ENCODE measurements around the gene SEMA3E.

Gene SEMA3E

DNA sequence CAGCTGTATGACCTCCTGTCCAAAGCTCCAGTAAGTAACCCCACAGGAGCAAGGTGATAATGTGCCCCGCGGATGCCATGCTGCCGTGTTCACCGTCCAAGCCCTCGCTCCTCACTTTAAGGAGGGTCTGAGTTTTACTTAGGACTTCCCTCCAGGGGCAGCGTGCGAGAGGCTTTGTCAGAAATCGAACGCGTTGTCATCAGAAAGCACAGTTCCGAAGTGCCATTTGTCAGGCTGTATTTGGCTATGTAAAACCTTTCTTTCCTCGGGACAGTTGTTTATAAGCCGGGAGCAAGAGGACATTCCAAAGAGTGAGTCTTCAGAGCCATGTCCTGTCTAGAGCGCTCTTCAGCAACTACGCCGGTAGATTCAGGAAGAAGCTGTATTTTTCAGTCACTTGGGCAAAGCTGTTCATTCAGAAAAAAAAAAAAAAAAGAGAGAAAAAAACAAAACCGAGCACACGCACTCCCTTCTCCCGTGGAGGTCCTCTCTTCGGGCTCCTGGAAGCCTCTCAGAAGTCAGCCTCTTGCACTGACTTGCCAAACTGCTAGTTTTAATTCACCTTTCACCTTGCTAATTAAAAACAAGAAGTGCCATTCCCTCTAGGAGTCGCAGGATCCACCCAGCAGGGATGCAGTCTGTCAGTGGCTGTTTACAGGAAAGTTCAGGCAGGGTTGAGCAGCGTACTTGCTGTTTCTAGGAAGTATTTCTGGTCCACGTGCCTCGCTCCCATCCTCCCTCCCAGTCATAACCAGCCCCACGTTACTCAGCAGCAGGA, at the start of gene SEMA3E:
TSS of gene SEMA3E (minus strand) at position 676 of the 778 bp plus-strand sequence.
- H3K4me3 ChIP-seq (ENCODE audit: low read depth, low read length), result peak within 1 kb of the TSS; percentile 78
- H2AFZ ChIP-seq (ENCODE audit: low read length, unreplicated experiment), result peak within 1 kb of the TSS; percentile 84
- no peaks in the 10 kb centered on the region for H3K79me2 ChIP-seq (ENCODE audit: control insufficient read depth, insufficient read depth, low read length, unreplicated experiment)
- no peaks in the 10 kb centered on the region for H3K27me3 ChIP-seq (ENCODE audit: insufficient read depth, low read length)
- H3K4me1 ChIP-seq (ENCODE audit: control insufficient read depth, insufficient read depth, low read length, unreplicated experiment), result no peaks in the 10 kb centered on the region
- no peak within 1 kb of the TSS for H3K27ac ChIP-seq (ENCODE audit: low read depth, low read length)
- H3K36me3 ChIP-seq (ENCODE audit: insufficient read depth, low read length), result no peaks in the 10 kb centered on the region

GRCh38 chr7:83697804-83698530, 49.0 kb upstream of the SEMA3E start:
- H3K27ac ChIP-seq (ENCODE audit: low read depth, low read length), result no peak overlapping the region
- H3K4me1 ChIP-seq (ENCODE audit: control insufficient read depth, insufficient read depth, low read length, unreplicated experiment), result no peaks in the 10 kb centered on the region
- no peaks in the 10 kb centered on the region for H3K79me2 ChIP-seq (ENCODE audit: control insufficient read depth, insufficient read depth, low read length, unreplicated experiment)
- H3K4me3 ChIP-seq (ENCODE audit: low read depth, low read length), result no peak overlapping the region
- H3K36me3 ChIP-seq (ENCODE audit: insufficient read depth, low read length), result no peaks in the 10 kb centered on the region
- H2AFZ ChIP-seq (ENCODE audit: low read length, unreplicated experiment), result no peak overlapping the region
- no peaks in the 10 kb centered on the region for H3K27me3 ChIP-seq (ENCODE audit: insufficient read depth, low read length)

GRCh38 chr7:83696101-83696500, 47.2 kb upstream of the SEMA3E start:
- Histone ChIP-seq H3K4me1 (ENCODE audit: control insufficient read depth, insufficient read depth, low read length, unreplicated experiment) (no peaks in the 10 kb centered on the region), H3K36me3 (ENCODE audit: insufficient read depth, low read length) (no peaks in the 10 kb centered on the region), H3K4me3 (ENCODE audit: low read depth, low read length) (no peak overlapping the region), H2AFZ (ENCODE audit: low read length, unreplicated experiment) (no peak overlapping the region), H3K27me3 (ENCODE audit: insufficient read depth, low read length) (no peaks in the 10 kb centered on the region), H3K27ac (ENCODE audit: low read depth, low read length) (no peak overlapping the region), H3K79me2 (ENCODE audit: control insufficient read depth, insufficient read depth, low read length, unreplicated experiment) (no peaks in the 10 kb centered on the region)

DNA sequence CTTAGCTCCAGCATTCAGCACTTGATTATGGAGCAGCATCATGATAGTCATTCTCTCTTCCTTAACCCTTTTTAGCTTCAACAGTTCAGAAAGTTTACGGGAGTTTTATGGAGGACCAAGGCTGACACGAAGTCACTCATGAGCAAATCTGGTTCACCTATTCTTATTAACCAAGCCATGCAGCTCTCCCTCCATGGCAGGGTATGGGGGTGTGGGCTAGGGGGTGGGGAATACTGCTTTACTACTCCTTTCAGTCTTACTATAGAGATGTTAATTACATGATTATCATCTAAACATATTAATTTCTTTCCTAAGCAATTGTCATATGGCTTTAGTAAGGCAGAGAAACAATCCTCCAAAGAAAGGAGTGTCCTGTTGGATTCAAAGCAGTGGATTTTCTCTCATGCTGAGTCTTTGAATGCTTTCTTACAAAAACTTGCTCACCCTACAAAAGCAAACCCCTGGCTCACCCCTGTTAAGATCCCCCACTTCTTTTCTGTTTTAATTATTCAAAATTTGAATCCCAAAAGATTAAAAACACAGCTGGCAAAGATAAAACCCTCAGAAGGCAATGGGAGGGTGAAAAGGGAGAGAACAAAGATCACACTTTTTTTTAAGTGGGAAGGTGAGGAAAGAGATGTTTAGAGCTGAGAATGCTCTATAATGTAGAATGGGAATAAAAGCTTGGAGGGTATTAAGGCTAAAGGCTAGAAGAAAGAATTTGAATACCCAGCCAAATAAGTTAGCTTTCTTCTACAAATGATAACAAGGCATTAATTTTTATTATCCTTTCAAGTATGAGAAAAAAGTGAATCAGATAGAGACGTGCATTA, 46.4 kb upstream of the SEMA3E start:
- H2AFZ ChIP-seq (ENCODE audit: low read length, unreplicated experiment), result no peak overlapping the region
- no peak overlapping the region for H3K4me3 ChIP-seq (ENCODE audit: low read depth, low read length)
- H3K27me3 ChIP-seq (ENCODE audit: insufficient read depth, low read length), result no peaks in the 10 kb centered on the region
- H3K4me1 ChIP-seq (ENCODE audit: control insufficient read depth, insufficient read depth, low read length, unreplicated experiment), result no peaks in the 10 kb centered on the region
- no peaks in the 10 kb centered on the region for H3K79me2 ChIP-seq (ENCODE audit: control insufficient read depth, insufficient read depth, low read length, unreplicated experiment)
- no peaks in the 10 kb centered on the region for H3K36me3 ChIP-seq (ENCODE audit: insufficient read depth, low read length)
- no peak overlapping the region for H3K27ac ChIP-seq (ENCODE audit: low read depth, low read length)

DNA sequence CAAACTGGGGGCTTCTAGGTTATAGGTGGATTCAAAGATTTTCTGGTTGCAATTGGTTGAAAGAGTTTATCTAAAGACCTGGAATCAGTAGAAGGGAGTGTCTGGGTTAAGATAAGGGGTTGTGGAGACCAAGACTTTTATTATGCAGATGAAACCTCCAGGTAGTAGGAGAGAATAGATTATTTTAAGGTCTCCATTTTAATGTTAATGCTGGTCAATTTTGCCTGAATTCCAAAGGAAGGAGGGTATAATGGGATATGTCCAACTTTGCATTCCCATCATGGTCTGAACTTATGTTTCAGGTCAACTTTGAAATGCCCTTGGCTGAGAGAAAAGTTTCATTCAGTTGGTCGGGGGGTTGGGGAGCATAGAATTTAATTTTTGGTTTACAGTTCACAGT, 44.3 kb upstream of the SEMA3E start:
- Histone ChIP-seq H3K4me3 (ENCODE audit: low read depth, low read length) (no peak overlapping the region), H3K79me2 (ENCODE audit: control insufficient read depth, insufficient read depth, low read length, unreplicated experiment) (no peaks in the 10 kb centered on the region), H2AFZ (ENCODE audit: low read length, unreplicated experiment) (no peak overlapping the region), H3K36me3 (ENCODE audit: insufficient read depth, low read length) (no peaks in the 10 kb centered on the region), H3K27me3 (ENCODE audit: insufficient read depth, low read length) (no peaks in the 10 kb centered on the region), H3K27ac (ENCODE audit: low read depth, low read length) (no peak overlapping the region), H3K4me1 (ENCODE audit: control insufficient read depth, insufficient read depth, low read length, unreplicated experiment) (no peaks in the 10 kb centered on the region)

DNA sequence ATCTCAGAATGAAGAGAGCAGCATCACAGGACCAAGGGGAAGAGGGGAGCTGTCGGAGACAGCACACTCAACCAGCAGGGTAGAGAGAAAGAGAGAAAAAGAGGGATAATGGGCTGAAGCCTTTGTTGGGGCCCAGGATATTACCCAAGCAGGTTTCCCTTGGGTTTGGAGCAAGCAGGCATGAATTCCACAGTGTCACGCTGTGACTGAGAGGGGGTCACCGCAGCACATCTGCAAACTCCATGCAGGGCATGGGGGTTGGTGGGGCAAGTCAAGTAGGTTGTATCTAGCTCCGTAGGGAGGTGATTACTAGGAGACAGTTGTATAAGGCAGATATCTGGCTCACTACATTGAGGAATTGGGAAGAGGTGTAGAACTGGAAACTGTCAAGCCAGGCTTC, 42.2 kb upstream of the SEMA3E start:
- Histone ChIP-seq H3K4me1 (ENCODE audit: control insufficient read depth, insufficient read depth, low read length, unreplicated experiment) (no peaks in the 10 kb centered on the region), H3K27ac (ENCODE audit: low read depth, low read length) (no peak overlapping the region)

DNA sequence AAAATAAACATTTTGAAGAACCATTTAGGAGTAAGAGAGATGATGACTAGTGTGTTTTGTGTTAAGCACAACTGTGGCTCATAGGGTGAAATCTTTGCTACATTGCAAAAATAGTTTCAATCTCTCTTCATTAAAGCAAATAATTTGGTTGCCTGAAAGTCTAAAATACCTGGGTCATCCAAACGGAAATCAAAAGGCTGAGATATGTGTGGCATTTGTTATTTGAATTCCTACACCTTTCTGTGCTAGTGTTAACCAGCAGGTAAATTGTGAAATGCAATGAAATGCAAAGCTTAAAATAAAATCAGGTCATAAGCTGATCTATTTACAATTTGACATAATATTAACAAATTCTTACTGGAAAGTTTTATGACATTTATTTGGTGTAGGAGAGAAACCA, 40.9 kb upstream of the SEMA3E start:
- H3K27ac ChIP-seq (ENCODE audit: low read depth, low read length), result no peak overlapping the region
- H3K27me3 ChIP-seq (ENCODE audit: insufficient read depth, low read length), result no peaks in the 10 kb centered on the region
- H2AFZ ChIP-seq (ENCODE audit: low read length, unreplicated experiment), result no peak overlapping the region
- H3K79me2 ChIP-seq (ENCODE audit: control insufficient read depth, insufficient read depth, low read length, unreplicated experiment), result no peaks in the 10 kb centered on the region
- H3K4me3 ChIP-seq (ENCODE audit: low read depth, low read length), result no peak overlapping the region
- no peaks in the 10 kb centered on the region for H3K4me1 ChIP-seq (ENCODE audit: control insufficient read depth, insufficient read depth, low read length, unreplicated experiment)
- no peaks in the 10 kb centered on the region for H3K36me3 ChIP-seq (ENCODE audit: insufficient read depth, low read length)

More for the DNA sequence above, 42.2 kb upstream of the SEMA3E start:
- Histone ChIP-seq H3K27me3 (ENCODE audit: insufficient read depth, low read length) (no peaks in the 10 kb centered on the region), H3K79me2 (ENCODE audit: control insufficient read depth, insufficient read depth, low read length, unreplicated experiment) (no peaks in the 10 kb centered on the region), H3K4me3 (ENCODE audit: low read depth, low read length) (no peak overlapping the region), H3K36me3 (ENCODE audit: insufficient read depth, low read length) (no peaks in the 10 kb centered on the region), H2AFZ (ENCODE audit: low read length, unreplicated experiment) (no peak overlapping the region)

DNA sequence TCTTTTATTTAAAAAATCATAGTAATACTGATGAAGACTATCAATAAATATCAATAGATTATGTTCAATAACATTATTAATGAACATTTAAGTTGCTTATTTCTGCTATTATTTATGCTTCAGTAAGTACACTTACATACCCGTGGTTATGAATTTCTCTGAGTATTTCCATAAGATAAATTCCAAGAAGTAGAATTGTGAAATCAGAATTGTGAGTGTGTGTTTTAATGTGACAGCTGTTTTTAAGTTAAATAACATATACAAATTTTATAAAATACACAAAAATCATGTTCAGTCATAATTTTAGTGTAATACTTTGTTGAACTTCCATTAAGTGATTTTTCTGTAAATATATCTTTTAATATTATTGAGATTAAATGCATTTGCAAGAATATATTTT, 37.5 kb upstream of the SEMA3E start:
- no peaks in the 10 kb centered on the region for H3K27me3 ChIP-seq (ENCODE audit: insufficient read depth, low read length)
- no peaks in the 10 kb centered on the region for H3K79me2 ChIP-seq (ENCODE audit: control insufficient read depth, insufficient read depth, low read length, unreplicated experiment)
- H3K27ac ChIP-seq (ENCODE audit: low read depth, low read length), result no peak overlapping the region
- no peaks in the 10 kb centered on the region for H3K36me3 ChIP-seq (ENCODE audit: insufficient read depth, low read length)
- H2AFZ ChIP-seq (ENCODE audit: low read length, unreplicated experiment), result no peak overlapping the region
- H3K4me1 ChIP-seq (ENCODE audit: control insufficient read depth, insufficient read depth, low read length, unreplicated experiment), result no peaks in the 10 kb centered on the region
- no peak overlapping the region for H3K4me3 ChIP-seq (ENCODE audit: low read depth, low read length)

DNA sequence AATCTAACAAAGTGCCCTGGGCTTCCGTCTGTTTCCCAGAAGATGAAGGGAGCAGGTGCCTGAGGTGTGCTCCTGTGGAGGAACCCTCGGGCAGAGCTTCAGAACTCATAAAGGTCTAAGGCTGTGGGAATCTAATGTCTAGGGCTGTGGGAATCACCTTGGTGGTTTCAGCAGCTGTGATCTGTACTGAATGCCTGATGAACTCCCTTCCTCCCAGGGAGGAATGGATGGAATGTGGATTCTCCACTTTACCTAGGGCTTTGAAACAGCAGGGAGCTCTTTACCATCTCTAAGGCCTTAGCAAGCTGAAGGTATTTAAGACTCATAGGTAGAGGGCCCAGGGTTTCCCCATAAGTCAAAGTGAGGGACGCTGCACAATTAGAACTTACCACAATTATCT, 36.0 kb upstream of the SEMA3E start:
- Histone ChIP-seq H3K4me3 (ENCODE audit: low read depth, low read length) (no peak overlapping the region), H3K36me3 (ENCODE audit: insufficient read depth, low read length) (no peaks in the 10 kb centered on the region), H3K79me2 (ENCODE audit: control insufficient read depth, insufficient read depth, low read length, unreplicated experiment) (no peaks in the 10 kb centered on the region), H3K27ac (ENCODE audit: low read depth, low read length) (no peak overlapping the region), H2AFZ (ENCODE audit: low read length, unreplicated experiment) (no peak overlapping the region), H3K27me3 (ENCODE audit: insufficient read depth, low read length) (no peaks in the 10 kb centered on the region), H3K4me1 (ENCODE audit: control insufficient read depth, insufficient read depth, low read length, unreplicated experiment) (no peaks in the 10 kb centered on the region)

DNA sequence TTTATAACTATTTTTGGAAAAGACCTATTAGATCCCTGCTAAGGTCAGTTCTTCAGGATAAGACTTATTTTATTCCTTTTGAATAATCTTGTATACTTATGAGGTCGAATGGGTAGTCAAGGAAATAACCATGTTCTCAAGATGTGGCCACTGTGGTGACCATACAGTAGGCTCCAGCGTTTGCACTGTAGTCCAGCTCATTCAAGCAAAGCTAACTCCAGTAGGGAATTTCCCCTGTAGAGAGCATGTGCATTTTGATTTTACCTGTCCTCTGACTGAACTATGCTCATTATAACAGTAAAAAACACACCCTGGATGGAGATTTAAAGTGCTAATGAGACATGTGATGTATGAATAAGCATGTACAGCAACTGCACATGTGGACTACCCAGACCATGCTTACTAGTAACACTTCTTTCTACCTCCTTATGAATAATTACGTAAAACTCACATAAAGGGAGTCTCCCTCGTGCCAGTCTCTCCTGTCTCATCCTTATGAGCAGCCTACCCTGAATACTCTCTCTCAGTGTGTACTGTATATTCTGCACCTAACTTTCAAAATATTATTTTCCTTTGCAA, 32.4 kb upstream of the SEMA3E start:
- Histone ChIP-seq H3K4me3 (ENCODE audit: low read depth, low read length) (no peak overlapping the region), H3K36me3 (ENCODE audit: insufficient read depth, low read length) (no peaks in the 10 kb centered on the region), H3K79me2 (ENCODE audit: control insufficient read depth, insufficient read depth, low read length, unreplicated experiment) (no peaks in the 10 kb centered on the region), H3K27me3 (ENCODE audit: insufficient read depth, low read length) (peaks cover 8% of the 10 kb centered on the region; the same call in 1 of the 2 replicates), H3K4me1 (ENCODE audit: control insufficient read depth, insufficient read depth, low read length, unreplicated experiment) (peaks cover 9% of the 10 kb centered on the region), H2AFZ (ENCODE audit: low read length, unreplicated experiment) (no peak overlapping the region), H3K27ac (ENCODE audit: low read depth, low read length) (no peak overlapping the region)
